Chondrocyte (in vitro differentiated cells): Measurements from ENCODE around the gene MRPS23. TPM values are rescaled to one million over a fixed set of nuclear protein-coding genes. Genes with fewer than 3 reads are reported as not detected.

Experiments used
- DNase-seq: peaks from one replicate; pipeline ENCODE4 v3.0.0; 2021; ENCODE audit warnings: mixed read lengths, low spot score
- H3K27ac Mint-ChIP-seq: one replicate; pipeline ENCODE4 v1.8.0; 2021; ENCODE audit warnings: mild to moderate bottlenecking, moderate library complexity, mixed read lengths; ENCODE audit not compliant: unreplicated experiment
- H3K27me3 Mint-ChIP-seq: 2 replicates; pipeline ENCODE4 v1.8.0; 2021; ENCODE audit warnings: low read depth, mixed read lengths
- H3K36me3 Mint-ChIP-seq: 2 replicates; pipeline ENCODE4 v1.8.0; 2021; ENCODE audit warnings: low read depth, mixed read lengths
- H3K4me1 Mint-ChIP-seq: 2 replicates; pipeline ENCODE4 v1.8.0; 2021; ENCODE audit warnings: low read depth, mild to moderate bottlenecking, mixed read lengths
- H3K4me3 Mint-ChIP-seq: one replicate; pipeline ENCODE4 v1.8.0; 2021; ENCODE audit warnings: mild to moderate bottlenecking, moderate library complexity, mixed read lengths; ENCODE audit not compliant: unreplicated experiment
- H3K9me3 Mint-ChIP-seq: 2 replicates; pipeline ENCODE4 v1.8.0; 2021; ENCODE audit warnings: low read depth, mixed read lengths
- CTCF ChIP-seq: fragments of 200-600 bp; sonication (generic); IDR thresholded peaks from 2 replicates; pipeline ENCODE4 v1.5.0; 2021; ENCODE audit warnings: antibody characterized with exemption, mild to moderate bottlenecking, moderate library complexity
- total RNA-seq: library from RNA; stranded (reverse); gene quantifications from 3 replicates; pipeline ENCODE4 v1.2.1, GENCODE V29; 2021

MRPS23 gene
- total RNA-seq, 1 donor from 2014 or later, result 33.3 TPM

GRCh38 chr17:57894848-57895247 is 45.0 kb upstream of the MRPS23 start:
- DNase-seq, result no peak
- Mint-ChIP-seq H3K36me3 (no peaks in the 10 kb centered on the region), H3K4me3 (no peak overlapping the region), H3K4me1 (peaks cover 64% of the 10 kb centered on the region), H3K27me3 (no peaks in the 10 kb centered on the region), H3K9me3 (no peaks in the 10 kb centered on the region), H3K27ac (no peak overlapping the region)
- TF ChIP-seq CTCF, result no peak

- DNase-seq, result no peak
- H3K27ac Mint-ChIP-seq, result peak overlapping the region; percentile 98
- H3K4me1 Mint-ChIP-seq, result peaks cover 59% of the 10 kb centered on the region
- no peaks in the 10 kb centered on the region for H3K27me3 Mint-ChIP-seq
- peak overlapping the region; percentile 42 for H3K4me3 Mint-ChIP-seq
- peak; percentile 64 for TF ChIP-seq CTCF
- H3K9me3 Mint-ChIP-seq, result no peaks in the 10 kb centered on the region
- H3K36me3 Mint-ChIP-seq, result no peaks in the 10 kb centered on the region
Measured at GRCh38 chr17:57892820-57893595, 43.2 kb upstream of the MRPS23 start.

GRCh38 chr17:57892146-57892819 is 42.4 kb upstream of the MRPS23 start:
- TF ChIP-seq CTCF, result peak; percentile 96
- H3K27me3 Mint-ChIP-seq, result no peaks in the 10 kb centered on the region

GRCh38 chr17:57890857-57891232 is 41.0 kb upstream of the MRPS23 start:
- Mint-ChIP-seq H3K4me3 (no peak overlapping the region), H3K27me3 (no peaks in the 10 kb centered on the region), H3K27ac (peak overlapping the region; percentile 90), H3K4me1 (peaks cover 60% of the 10 kb centered on the region), H3K36me3 (no peaks in the 10 kb centered on the region), H3K9me3 (no peaks in the 10 kb centered on the region)
- no peak for TF ChIP-seq CTCF
- no peak for DNase-seq

More at GRCh38 chr17:57892146-57892819, 42.4 kb upstream of the MRPS23 start:
- Mint-ChIP-seq H3K4me3 (peak overlapping the region; percentile 42), H3K36me3 (no peaks in the 10 kb centered on the region), H3K9me3 (no peaks in the 10 kb centered on the region), H3K4me1 (peaks cover 56% of the 10 kb centered on the region), H3K27ac (peak overlapping the region; percentile 98)
- DNase-seq, result no peak

- no peaks in the 10 kb centered on the region for H3K27me3 Mint-ChIP-seq
- H3K27ac Mint-ChIP-seq, result peak overlapping the region; percentile 90
- no peak overlapping the region for H3K4me3 Mint-ChIP-seq
- DNase-seq, result no peak
- no peaks in the 10 kb centered on the region for H3K9me3 Mint-ChIP-seq
- TF ChIP-seq CTCF, result peak; percentile 10
- H3K36me3 Mint-ChIP-seq, result no peaks in the 10 kb centered on the region
- H3K4me1 Mint-ChIP-seq, result peaks cover 60% of the 10 kb centered on the region
Measured at GRCh38 chr17:57889892-57890856, 40.3 kb upstream of the MRPS23 start.
